K562 (cell line): ENCODE data around the gene LMBR1. TPM values are rescaled to one million over a fixed set of nuclear protein-coding genes. Genes with fewer than 3 reads are reported as not detected.

Experiments
- BCOR ChIP-seq: fragments of 450-650 bp; IDR thresholded peaks from 2 replicates; pipeline ENCODE4 v1.6.1; 2016
- BRD9 ChIP-seq: fragments of 450-650 bp; IDR thresholded peaks from 2 replicates; pipeline ENCODE4 v1.6.1; 2018; ENCODE audit warnings: low read depth; ENCODE audit not compliant: partially characterized antibody
- C11orf30 ChIP-seq: fragments of 450-650 bp; IDR thresholded peaks from 2 replicates; pipeline ENCODE4 v1.6.1; 2016; ENCODE audit warnings: low read depth, mild to moderate bottlenecking
- CHAMP1 ChIP-seq: fragments of 450-650 bp; IDR thresholded peaks from 2 replicates; pipeline ENCODE4 v1.6.1; 2016; ENCODE audit warnings: mild to moderate bottlenecking
- DPF2 ChIP-seq: fragments of 450-650 bp; IDR thresholded peaks from 2 replicates; pipeline ENCODE4 v1.6.1; 2016
- EZH2 ChIP-seq: IDR thresholded peaks from 2 replicates; pipeline ENCODE4 v1.6.1; 2012; ENCODE audit warnings: low read depth, mild to moderate bottlenecking, inconsistent platforms, low read length, borderline replicate concordance
- FOS ChIP-seq: IDR thresholded peaks from 3 replicates; pipeline ENCODE4 v1.6.1; 2011; ENCODE audit not compliant: insufficient read length; ENCODE audit errors: extremely low read depth
- FOXM1 ChIP-seq, 2 experiments: fragments of 450-650 bp in 1 of 2; sonication (generic) in 1 of 2; formaldehyde crosslinking in 1 of 2; IDR thresholded peaks; 2 replicates each; pipeline versions ENCODE4 v1.6.1 to v1.9.0; 2017 to 2022; ENCODE audit warnings: low read depth in 2 of 2, mild to moderate bottlenecking in 2 of 2, missing genetic modification reagents in 1 of 2, moderate library complexity in 1 of 2
- HDAC1 ChIP-seq, 2 experiments: fragments of 450-650 bp; IDR thresholded peaks; 2 replicates each; pipeline ENCODE4 v1.6.1; 2016 to 2017; ENCODE audit warnings: inconsistent platforms in 1 of 2, mild to moderate bottlenecking in 1 of 2, moderate library complexity in 1 of 2
- MED1 ChIP-seq: sonication (generic); formaldehyde crosslinking; IDR thresholded peaks from 2 replicates; pipeline ENCODE4 v1.8.1; 2023; ENCODE audit warnings: missing genetic modification reagents, borderline replicate concordance
- MXD1 ChIP-seq: fragments of 250-450 bp; sonication (Bioruptor Pico); IDR thresholded peaks from 2 replicates; pipeline ENCODE4 v1.8.0; 2021; ENCODE audit warnings: borderline replicate concordance, mild to moderate bottlenecking, moderate library complexity; ENCODE audit not compliant: poor library complexity, severe bottlenecking
- NONO ChIP-seq, 2 experiments: fragments of 200-400 bp in 1 of 2; fragments of 450-650 bp in 1 of 2; formaldehyde crosslinking in 1 of 2; IDR thresholded peaks; 2 replicates each; pipeline ENCODE4 v1.6.1; 2017; ENCODE audit warnings: low read depth in 2 of 2, mild to moderate bottlenecking in 2 of 2, moderate library complexity in 2 of 2, low read length in 1 of 2
- PHF20 ChIP-seq: fragments of 450-650 bp; IDR thresholded peaks from 2 replicates; pipeline ENCODE4 v1.6.1; 2018; ENCODE audit not compliant: partially characterized antibody
- SAP30 ChIP-seq: fragments of 200-600 bp; sonication (generic); IDR thresholded peaks from 2 replicates; pipeline ENCODE4 v1.6.1; 2012; ENCODE audit warnings: borderline replicate concordance, low read depth, mild to moderate bottlenecking, moderate library complexity, low read length, control low read depth, inconsistent platforms; ENCODE audit not compliant: insufficient read depth, poor library complexity, severe bottlenecking
- SMAD2 ChIP-seq: fragments of 150-350 bp; IDR thresholded peaks from 2 replicates; pipeline ENCODE4 v1.6.1; 2014; ENCODE audit warnings: low read depth, mild to moderate bottlenecking, low read length
- SNIP1 ChIP-seq: fragments of 450-650 bp; IDR thresholded peaks from 2 replicates; pipeline ENCODE4 v1.7.1; 2017; ENCODE audit warnings: low read depth, mild to moderate bottlenecking
- TRIM24 ChIP-seq, 2 experiments: fragments of 450-650 bp; IDR thresholded peaks; 2 replicates each; pipeline ENCODE4 v1.6.1; 2016
- ZFP36 ChIP-seq: fragments of 150-350 bp; IDR thresholded peaks from 2 replicates; pipeline ENCODE4 v1.6.1; 2018; ENCODE audit warnings: low read length, low read depth; ENCODE audit not compliant: partially characterized antibody
- ZNF280B ChIP-seq: fragments of 250-450 bp; sonication (Bioruptor Pico); IDR thresholded peaks from 2 replicates; pipeline ENCODE4 v1.5.1; 2021; ENCODE audit warnings: mild to moderate bottlenecking
- ZNF408 ChIP-seq: fragments of 250-450 bp; sonication (Bioruptor Pico); IDR thresholded peaks from 2 replicates; pipeline ENCODE4 v1.4.0; 2020; ENCODE audit warnings: low read depth, mild to moderate bottlenecking, moderate library complexity
- ZNF584 ChIP-seq: fragments of 200-800 bp; sonication (Bioruptor generic); IDR thresholded peaks from 2 replicates; pipeline ENCODE4 v1.6.1; 2016; ENCODE audit warnings: low read depth, mild to moderate bottlenecking, missing genetic modification characterization, missing compliant biosample characterization
- ZNF655 ChIP-seq: fragments of 250-450 bp; sonication (Bioruptor Pico); IDR thresholded peaks from 2 replicates; pipeline ENCODE4 v1.5.0; 2021
- polyA plus RNA-seq, 8 experiments: library from polyadenylated mRNA; depleted of rRNA in 4 of 8; stranded (reverse) in 5 of 8; unstranded in 3 of 8; fragments of >200 nt; fragmentation: Nextera tagmentation in 2 of 8; fragmentation: Illumina TruSeq in 1 of 8; extraction: Ambion mirVana in 2 of 8; extraction: Trizol in 1 of 8; gene quantifications; 2 replicates each; pipeline versions ENCODE4 v1.2.1 to v1.2.3, GENCODE V29; 2011 to 2014; ENCODE audit warnings: inconsistent platforms in 1 of 8, missing spikeins in 1 of 8
- total RNA-seq, 7 experiments: library from RNA; depleted of rRNA in 6 of 7; stranded (reverse); fragments of >200 nt in 6 of 7; fragmentation: Illumina TruSeq in 2 of 7; extraction: Trizol in 2 of 7; gene quantifications; 2 replicates each; pipeline versions ENCODE4 v1.2.1 to v1.2.3, GENCODE V29; 2011 to 2021; ENCODE audit warnings: low replicate concordance in 1 of 7

LMBR1 gene
- total and polyA plus RNA-seq, 9 of the 15 experiments (the other 6 are each of a cell fraction or from before 2014, with no cell fraction given) = 7.7 to 90.0 (median 59.9) TPM

GRCh38 chr7:156640949-156641485 is 252.0 kb downstream of the LMBR1 start (continued):
- TF ChIP-seq HDAC1 (IDR thresholded peaks at IDR 0.05) (no peak; a peak in 1 of 4 replicates), BRD9 (no peak), MED1 (CRISPR knock-in tag) (no peak), TRIM24 (IDR thresholded peaks at IDR 0.05) (no peak), C11orf30 (no peak), ZFP36 (no peak), NONO (IDR thresholded peaks at IDR 0.05; ENCODE audit: low read depth in 2 of 2, low read length in 1 of 2) (no peak), FOXM1 (IDR thresholded peaks at IDR 0.05; ENCODE audit: low read depth) (no peak), FOXM1 (CRISPR knock-in tag; IDR thresholded peaks at IDR 0.05; ENCODE audit: low read depth) (no peak), ZNF408 (CRISPR knock-in tag) (no peak), ZNF584 (CRISPR knock-in tag) (peak; percentile 58; the same call in 1 of the 2 replicates), ZNF655 (CRISPR knock-in tag) (no peak), SAP30 (peak; percentile 75), ZNF280B (CRISPR knock-in tag) (no peak), SMAD2 (no peak), PHF20 (no peak), SNIP1 (no peak), EZH2 (no peak), CHAMP1 (no peak), MXD1 (no peak), FOS (no peak), BCOR (peak; percentile 42; the same call in 1 of the 2 replicates), DPF2 (no peak; the same call in 1 of the 2 replicates)
